ENCODE measurements around the gene ZNF385B. TPM values are rescaled to one million over a fixed set of nuclear protein-coding genes. Genes with fewer than 3 reads are reported as not detected.
"Not testable (repeated sequence)": the region's sequence is repeated elsewhere in the genome, so short reads cannot be mapped to it uniquely, and the experiment has no call there.

The ZNF385B gene
- total RNA-seq, 2 donors from 2014 or later, result 5.3 to 18.1 TPM

GRCh38 chr2:179636995-179637394, 224.4 kb downstream of the ZNF385B start:
- Histone ChIP-seq H3K4me3 (ENCODE audit: low read length) (no peak overlapping the region), H3K27ac (ENCODE audit: low read depth, low read length) (no peak overlapping the region), H3K4me1 (ENCODE audit: control insufficient read depth, insufficient read depth, low read length) (no peaks in the 10 kb centered on the region), H3K27me3 (ENCODE audit: control insufficient read depth, insufficient read depth, low read length, poor library complexity, severe bottlenecking) (no peaks in the 10 kb centered on the region), H3K36me3 (ENCODE audit: control insufficient read depth, insufficient read depth, low read length) (no peaks in the 10 kb centered on the region), H3K9ac (ENCODE audit: extremely low read depth, low read length, poor library complexity, severe bottlenecking) (no peak overlapping the region), H3K9me3 (ENCODE audit: control insufficient read depth, low read length) (no peaks in the 10 kb centered on the region)
- TF ChIP-seq, protein P1, sequence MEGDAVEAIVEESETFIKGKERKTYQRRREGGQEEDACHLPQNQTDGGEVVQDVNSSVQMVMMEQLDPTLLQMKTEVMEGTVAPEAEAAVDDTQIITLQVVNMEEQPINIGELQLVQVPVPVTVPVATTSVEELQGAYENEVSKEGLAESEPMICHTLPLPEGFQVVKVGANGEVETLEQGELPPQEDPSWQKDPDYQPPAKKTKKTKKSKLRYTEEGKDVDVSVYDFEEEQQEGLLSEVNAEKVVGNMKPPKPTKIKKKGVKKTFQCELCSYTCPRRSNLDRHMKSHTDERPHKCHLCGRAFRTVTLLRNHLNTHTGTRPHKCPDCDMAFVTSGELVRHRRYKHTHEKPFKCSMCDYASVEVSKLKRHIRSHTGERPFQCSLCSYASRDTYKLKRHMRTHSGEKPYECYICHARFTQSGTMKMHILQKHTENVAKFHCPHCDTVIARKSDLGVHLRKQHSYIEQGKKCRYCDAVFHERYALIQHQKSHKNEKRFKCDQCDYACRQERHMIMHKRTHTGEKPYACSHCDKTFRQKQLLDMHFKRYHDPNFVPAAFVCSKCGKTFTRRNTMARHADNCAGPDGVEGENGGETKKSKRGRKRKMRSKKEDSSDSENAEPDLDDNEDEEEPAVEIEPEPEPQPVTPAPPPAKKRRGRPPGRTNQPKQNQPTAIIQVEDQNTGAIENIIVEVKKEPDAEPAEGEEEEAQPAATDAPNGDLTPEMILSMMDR (conservative IDR thresholded peaks at IDR 0.05), result no peak
- no peak for DNase-seq
- no peak overlapping the region for H3K4me3 Mint-ChIP-seq
- no peaks in the 10 kb centered on the region for H3K36me3 Mint-ChIP-seq (ENCODE audit: low read depth)
- peaks cover 2% of the 10 kb centered on the region for H3K9me3 Mint-ChIP-seq
- no peaks in the 10 kb centered on the region for H3K27me3 Mint-ChIP-seq (ENCODE audit: insufficient read depth)
- H3K27ac Mint-ChIP-seq, result no peak overlapping the region
- H3K4me1 Mint-ChIP-seq, result peaks cover 5% of the 10 kb centered on the region
- 96% methylated on average over 2 of the region's 2 CpGs; no CpG with 5 or more reads in 1 of the 2 experiments for WGBS, 2 experiments (ENCODE audit: insufficient coverage in 1 of 2, insufficient read length in 1 of 2)

DNA sequence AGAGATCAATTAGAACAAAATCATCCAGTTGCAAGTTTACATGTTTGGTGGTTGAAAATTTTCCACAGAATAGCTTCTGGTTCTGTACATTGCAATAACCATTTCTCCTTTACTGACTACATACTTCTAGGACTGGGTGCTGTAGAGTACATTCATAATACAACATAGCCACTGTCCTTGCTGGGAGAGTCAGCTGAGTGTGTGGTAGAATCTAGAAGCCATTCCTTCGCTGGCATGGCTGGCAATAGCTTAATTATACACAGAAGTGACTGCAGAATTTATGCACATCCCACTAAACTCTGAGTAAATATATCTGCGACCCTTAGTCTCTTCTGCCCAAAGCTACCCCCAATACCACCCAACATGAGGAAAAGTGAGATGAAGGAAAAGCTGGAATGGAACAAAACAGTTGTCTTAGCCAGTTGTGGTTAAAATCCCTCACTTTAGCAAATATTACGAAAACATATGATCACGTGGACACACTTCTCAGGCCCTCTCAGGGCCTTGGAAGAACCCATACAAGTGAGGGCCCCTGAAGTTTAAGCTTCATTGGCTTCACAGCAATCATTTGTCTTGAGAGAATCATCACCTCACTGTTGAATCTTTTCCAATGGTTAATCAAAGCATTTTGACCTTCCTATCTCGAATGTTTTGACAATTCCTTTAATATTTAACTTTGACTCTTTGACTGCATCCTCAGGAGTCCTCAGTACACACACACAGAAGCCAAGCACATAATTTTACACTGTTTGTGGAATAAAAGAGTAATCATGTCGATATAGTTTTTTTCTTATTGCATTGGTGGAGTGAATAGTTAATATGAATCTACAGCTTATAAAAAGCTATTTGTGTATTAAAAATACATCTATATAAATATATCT, 225.1 kb downstream of the ZNF385B start:
- H3K9ac ChIP-seq (ENCODE audit: extremely low read depth, low read length, poor library complexity, severe bottlenecking), result no peak overlapping the region
- no peak overlapping the region for H3K27ac ChIP-seq (ENCODE audit: low read depth, low read length)
- H3K4me1 ChIP-seq (ENCODE audit: control insufficient read depth, insufficient read depth, low read length), result no peaks in the 10 kb centered on the region
- WGBS, 2 experiments (ENCODE audit: insufficient coverage in 1 of 2, insufficient read length in 1 of 2), result 92 to 97% methylated on average over 3 to 5 of the region's 6 CpGs
- Mint-ChIP-seq H3K27ac (no peak overlapping the region), H3K4me3 (no peak overlapping the region), H3K27me3 (ENCODE audit: insufficient read depth) (no peaks in the 10 kb centered on the region), H3K4me1 (peaks cover 10% of the 10 kb centered on the region), H3K9me3 (peaks cover 2% of the 10 kb centered on the region), H3K36me3 (ENCODE audit: low read depth) (no peaks in the 10 kb centered on the region)
- H3K36me3 ChIP-seq (ENCODE audit: control insufficient read depth, insufficient read depth, low read length), result no peaks in the 10 kb centered on the region
- no peaks in the 10 kb centered on the region for H3K27me3 ChIP-seq (ENCODE audit: control insufficient read depth, insufficient read depth, low read length, poor library complexity, severe bottlenecking)
- H3K9me3 ChIP-seq (ENCODE audit: control insufficient read depth, low read length), result no peaks in the 10 kb centered on the region
- DNase-seq, result no peak
- no peak overlapping the region for H3K4me3 ChIP-seq (ENCODE audit: low read length)
- TF ChIP-seq, protein P1 (conservative IDR thresholded peaks at IDR 0.05), result no peak

DNA sequence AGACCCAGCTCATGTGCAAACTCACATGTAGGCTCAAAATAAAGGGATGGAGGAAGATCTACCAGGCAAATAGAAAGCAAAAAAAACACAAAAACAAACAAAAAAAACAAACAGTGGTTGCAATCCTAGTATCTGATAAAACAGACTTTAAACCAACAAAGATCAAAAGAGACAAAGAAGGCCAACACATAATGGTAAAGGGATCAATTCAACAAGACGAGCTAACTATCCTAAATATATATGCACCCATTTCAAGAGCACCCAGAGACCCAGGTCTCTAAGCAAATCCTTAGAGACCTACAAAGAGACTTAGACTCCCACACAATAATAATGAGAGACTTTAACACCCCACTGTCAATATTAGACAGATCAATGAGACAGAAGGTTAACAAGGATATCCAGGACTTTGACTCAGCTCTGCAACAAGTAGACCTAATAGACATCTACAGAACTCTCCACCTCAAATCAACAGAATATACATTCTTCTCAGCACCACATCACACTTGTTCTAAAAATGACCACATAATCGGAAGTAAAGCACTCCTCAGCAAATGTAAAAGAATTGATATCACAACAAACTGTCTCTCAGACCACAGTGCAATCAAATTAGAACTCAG, 229.5 kb downstream of the ZNF385B start:
- WGBS, 2 experiments (ENCODE audit: insufficient coverage in 1 of 2, insufficient read length in 1 of 2), result 72 to 100% methylated on average over 1 to 2 of the region's 2 CpGs

DNA sequence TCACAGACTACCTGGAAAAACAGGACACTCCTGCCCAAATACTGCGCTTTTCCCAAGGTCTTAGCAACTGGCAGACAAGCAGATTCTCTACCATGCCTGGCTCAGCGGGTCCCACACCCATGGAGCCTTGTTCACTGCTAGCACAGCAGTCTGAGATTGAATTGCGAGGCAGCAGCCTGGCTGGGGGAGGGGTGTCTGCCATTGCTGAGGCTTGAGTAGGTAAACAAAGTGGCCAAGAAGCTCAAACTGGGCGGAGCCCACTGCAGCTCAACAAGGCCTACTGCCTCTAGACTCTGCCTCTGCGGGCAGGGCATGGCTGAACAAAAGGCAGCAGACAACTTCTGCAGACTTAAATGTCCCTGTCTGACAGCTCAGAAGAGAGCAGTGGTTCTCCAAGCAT, 231.6 kb downstream of the ZNF385B start:
- H3K9me3 Mint-ChIP-seq; H3K4me3 ChIP-seq (ENCODE audit: low read length); H3K27ac Mint-ChIP-seq; H3K27me3 ChIP-seq (ENCODE audit: control insufficient read depth, insufficient read depth, low read length, poor library complexity, severe bottlenecking); H3K4me1 ChIP-seq (ENCODE audit: control insufficient read depth, insufficient read depth, low read length); H3K9me3 ChIP-seq (ENCODE audit: control insufficient read depth, low read length); H3K36me3 Mint-ChIP-seq (ENCODE audit: low read depth); H3K36me3 ChIP-seq (ENCODE audit: control insufficient read depth, insufficient read depth, low read length); H3K4me3 Mint-ChIP-seq; H3K27ac ChIP-seq (ENCODE audit: low read depth, low read length); H3K27me3 Mint-ChIP-seq (ENCODE audit: insufficient read depth); H3K9ac ChIP-seq (ENCODE audit: extremely low read depth, low read length, poor library complexity, severe bottlenecking): not testable (repeated sequence)
- 89 to 100% methylated on average over 2 to 5 of the region's 5 CpGs for WGBS, 2 experiments (ENCODE audit: insufficient coverage in 1 of 2, insufficient read length in 1 of 2)
- DNase-seq, result peak; percentile 47
- H3K4me1 Mint-ChIP-seq, result peaks cover 10% of the 10 kb centered on the region

More for the DNA sequence above, 229.5 kb downstream of the ZNF385B start:
- not testable (repeated sequence) for H3K4me3 ChIP-seq (ENCODE audit: low read length); H3K9me3 Mint-ChIP-seq; H3K27me3 ChIP-seq (ENCODE audit: control insufficient read depth, insufficient read depth, low read length, poor library complexity, severe bottlenecking); H3K4me3 Mint-ChIP-seq; H3K4me1 ChIP-seq (ENCODE audit: control insufficient read depth, insufficient read depth, low read length); H3K36me3 Mint-ChIP-seq (ENCODE audit: low read depth); DNase-seq; H3K27me3 Mint-ChIP-seq (ENCODE audit: insufficient read depth); H3K9ac ChIP-seq (ENCODE audit: extremely low read depth, low read length, poor library complexity, severe bottlenecking); H3K36me3 ChIP-seq (ENCODE audit: control insufficient read depth, insufficient read depth, low read length); H3K9me3 ChIP-seq (ENCODE audit: control insufficient read depth, low read length); H3K27ac ChIP-seq (ENCODE audit: low read depth, low read length); H3K27ac Mint-ChIP-seq
- H3K4me1 Mint-ChIP-seq, result peaks cover 16% of the 10 kb centered on the region

Measured in endodermal cell (in vitro differentiated cells).